ENCODE measurements around the gene TSTD1.

DNA sequence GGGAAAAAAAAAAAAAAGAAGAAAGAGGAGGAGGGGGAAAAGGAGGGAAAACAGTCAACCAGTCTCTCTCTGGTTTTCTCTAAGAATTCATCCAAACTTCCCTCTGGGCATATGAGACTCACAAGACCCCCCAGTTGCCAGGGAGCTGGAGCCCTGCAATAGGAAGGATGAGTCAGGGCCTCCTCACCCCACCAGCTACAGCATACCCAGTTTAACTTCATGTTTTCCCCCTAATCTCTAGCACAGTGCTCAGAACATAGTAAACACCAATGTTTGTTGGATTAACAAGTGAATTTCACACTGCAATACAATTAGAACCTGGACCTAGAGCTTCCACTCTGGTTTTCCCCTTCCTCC lies 25.7 kb downstream of the TSTD1 start:
- TF ChIP-seq, protein P1, sequence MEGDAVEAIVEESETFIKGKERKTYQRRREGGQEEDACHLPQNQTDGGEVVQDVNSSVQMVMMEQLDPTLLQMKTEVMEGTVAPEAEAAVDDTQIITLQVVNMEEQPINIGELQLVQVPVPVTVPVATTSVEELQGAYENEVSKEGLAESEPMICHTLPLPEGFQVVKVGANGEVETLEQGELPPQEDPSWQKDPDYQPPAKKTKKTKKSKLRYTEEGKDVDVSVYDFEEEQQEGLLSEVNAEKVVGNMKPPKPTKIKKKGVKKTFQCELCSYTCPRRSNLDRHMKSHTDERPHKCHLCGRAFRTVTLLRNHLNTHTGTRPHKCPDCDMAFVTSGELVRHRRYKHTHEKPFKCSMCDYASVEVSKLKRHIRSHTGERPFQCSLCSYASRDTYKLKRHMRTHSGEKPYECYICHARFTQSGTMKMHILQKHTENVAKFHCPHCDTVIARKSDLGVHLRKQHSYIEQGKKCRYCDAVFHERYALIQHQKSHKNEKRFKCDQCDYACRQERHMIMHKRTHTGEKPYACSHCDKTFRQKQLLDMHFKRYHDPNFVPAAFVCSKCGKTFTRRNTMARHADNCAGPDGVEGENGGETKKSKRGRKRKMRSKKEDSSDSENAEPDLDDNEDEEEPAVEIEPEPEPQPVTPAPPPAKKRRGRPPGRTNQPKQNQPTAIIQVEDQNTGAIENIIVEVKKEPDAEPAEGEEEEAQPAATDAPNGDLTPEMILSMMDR (IDR thresholded peaks at IDR 0.05; ENCODE audit: borderline replicate concordance, extremely low read depth, low read length, poor library complexity, severe bottlenecking), result no peak
- no peak for TF ChIP-seq EZH2 (IDR thresholded peaks at IDR 0.05; ENCODE audit: borderline replicate concordance, low read depth, low read length, severe bottlenecking)

Data from DND-41 (cell line).